ENCODE data around the gene BRPF1.

BRPF1 gene

DNA sequence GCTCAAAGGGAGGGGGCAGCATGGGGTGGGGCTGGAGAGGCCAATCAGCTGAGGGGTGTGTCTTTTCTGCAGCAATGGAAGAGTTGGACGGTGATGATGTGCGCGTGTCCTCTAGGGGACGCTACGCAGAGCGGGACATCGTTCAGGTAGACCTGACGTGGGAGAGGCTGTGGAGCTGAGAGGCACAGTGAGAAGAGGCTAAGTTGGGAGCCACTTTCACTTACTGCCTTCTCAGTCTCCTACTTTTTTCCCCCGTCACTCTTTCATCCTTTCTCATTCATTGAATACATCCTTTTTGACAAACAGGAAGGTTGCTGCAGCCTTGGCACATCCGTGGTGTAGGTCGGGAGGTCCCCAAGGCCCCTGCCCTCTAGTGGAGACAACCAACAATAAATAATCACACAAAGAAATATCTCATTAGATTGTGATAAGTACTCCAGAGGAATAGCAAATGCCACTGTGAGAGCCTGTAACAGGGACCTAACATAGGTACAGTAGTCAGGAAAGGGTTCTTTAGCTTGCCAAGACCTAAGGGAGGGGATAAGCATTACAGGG lies 4.4 kb upstream of the BRPF1 start:
- peaks cover 0 to 5% (median 0%) of the 10 kb centered on the region in 3 donors for H3K36me3 ChIP-seq
- intact Hi-C loops (cut with DNase I; ENCODE audit: low total_unique reads): no loop called here
- no peaks in the 10 kb centered on the region for H3K9me3 ChIP-seq
- TF ChIP-seq, protein P1, sequence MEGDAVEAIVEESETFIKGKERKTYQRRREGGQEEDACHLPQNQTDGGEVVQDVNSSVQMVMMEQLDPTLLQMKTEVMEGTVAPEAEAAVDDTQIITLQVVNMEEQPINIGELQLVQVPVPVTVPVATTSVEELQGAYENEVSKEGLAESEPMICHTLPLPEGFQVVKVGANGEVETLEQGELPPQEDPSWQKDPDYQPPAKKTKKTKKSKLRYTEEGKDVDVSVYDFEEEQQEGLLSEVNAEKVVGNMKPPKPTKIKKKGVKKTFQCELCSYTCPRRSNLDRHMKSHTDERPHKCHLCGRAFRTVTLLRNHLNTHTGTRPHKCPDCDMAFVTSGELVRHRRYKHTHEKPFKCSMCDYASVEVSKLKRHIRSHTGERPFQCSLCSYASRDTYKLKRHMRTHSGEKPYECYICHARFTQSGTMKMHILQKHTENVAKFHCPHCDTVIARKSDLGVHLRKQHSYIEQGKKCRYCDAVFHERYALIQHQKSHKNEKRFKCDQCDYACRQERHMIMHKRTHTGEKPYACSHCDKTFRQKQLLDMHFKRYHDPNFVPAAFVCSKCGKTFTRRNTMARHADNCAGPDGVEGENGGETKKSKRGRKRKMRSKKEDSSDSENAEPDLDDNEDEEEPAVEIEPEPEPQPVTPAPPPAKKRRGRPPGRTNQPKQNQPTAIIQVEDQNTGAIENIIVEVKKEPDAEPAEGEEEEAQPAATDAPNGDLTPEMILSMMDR (IDR thresholded peaks at IDR 0.05): no peak
- DNase-seq: no peak
- H3K27me3 ChIP-seq: no peaks in the 10 kb centered on the region
- no peak overlapping the region for H3K27ac ChIP-seq
- no peak overlapping the region for H3K4me3 ChIP-seq
- peaks cover 1 to 7% (median 4%) of the 10 kb centered on the region in 4 donors for H3K4me1 ChIP-seq

DNA sequence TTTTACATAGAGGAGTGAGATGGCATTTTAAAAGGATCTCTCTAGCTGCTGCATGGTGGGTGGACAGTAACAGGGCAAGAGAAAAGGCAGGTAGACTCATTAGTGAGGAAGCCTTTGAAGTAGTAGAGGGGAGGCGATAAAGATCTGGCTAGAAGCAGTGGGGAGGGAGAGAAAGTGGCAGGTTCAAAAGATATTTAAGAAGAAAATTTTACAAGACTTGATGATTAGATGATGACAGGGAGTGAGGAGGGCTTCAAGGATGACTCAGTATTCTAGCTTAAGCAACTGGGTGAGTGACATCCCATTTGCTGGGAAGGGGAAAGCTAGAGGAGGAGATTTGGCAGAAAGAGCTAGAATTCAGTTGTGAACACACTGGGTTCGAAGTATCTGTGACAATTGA lies 3.8 kb upstream of the BRPF1 start:
- peaks cover 0 to 5% (median 0%) of the 10 kb centered on the region in 3 donors for H3K36me3 ChIP-seq
- intact Hi-C loops (cut with DNase I; ENCODE audit: low total_unique reads): no loop called here

DNA sequence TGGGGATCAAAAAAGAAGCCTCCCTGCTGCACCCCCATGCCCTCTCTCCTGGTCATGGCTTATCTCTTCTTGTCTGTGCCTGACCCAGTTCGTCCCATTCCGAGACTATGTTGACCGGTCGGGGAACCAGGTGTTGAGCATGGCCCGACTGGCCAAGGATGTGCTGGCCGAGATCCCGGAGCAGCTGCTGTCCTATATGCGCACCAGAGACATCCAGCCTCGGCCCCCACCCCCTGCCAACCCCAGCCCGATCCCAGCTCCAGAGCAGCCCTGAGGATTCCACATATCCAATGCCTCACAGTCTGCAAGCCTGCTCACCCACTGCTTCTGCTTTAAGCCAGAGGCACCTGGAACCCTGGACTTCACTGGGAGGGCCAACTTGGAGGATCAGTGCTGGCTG lies 2.1 kb upstream of the BRPF1 start:
- no peak for DNase-seq
- H3K27me3 ChIP-seq: no peaks in the 10 kb centered on the region
- peaks cover 0 to 10% (median 2%) of the 10 kb centered on the region in 3 donors for H3K36me3 ChIP-seq
- H3K27ac ChIP-seq: no peak overlapping the region
- intact Hi-C loops (cut with DNase I; ENCODE audit: low total_unique reads): no loop called here
- no peaks in the 10 kb centered on the region for H3K9me3 ChIP-seq
- H3K4me3 ChIP-seq: no peak overlapping the region
- TF ChIP-seq, protein P1 (IDR thresholded peaks at IDR 0.05): no peak
- H3K4me1 ChIP-seq: peaks cover 11 to 25% (median 22%) of the 10 kb centered on the region in 4 donors

More for the DNA sequence above, 3.8 kb upstream of the BRPF1 start:
- Histone ChIP-seq H3K27me3 (no peaks in the 10 kb centered on the region), H3K9me3 (no peaks in the 10 kb centered on the region), H3K4me1 (peaks cover 7 to 13% (median 10%) of the 10 kb centered on the region in 4 donors), H3K4me3 (no peak overlapping the region), H3K27ac (no peak overlapping the region)
- DNase-seq: no peak
- TF ChIP-seq, protein P1 (IDR thresholded peaks at IDR 0.05): no peak

DNA sequence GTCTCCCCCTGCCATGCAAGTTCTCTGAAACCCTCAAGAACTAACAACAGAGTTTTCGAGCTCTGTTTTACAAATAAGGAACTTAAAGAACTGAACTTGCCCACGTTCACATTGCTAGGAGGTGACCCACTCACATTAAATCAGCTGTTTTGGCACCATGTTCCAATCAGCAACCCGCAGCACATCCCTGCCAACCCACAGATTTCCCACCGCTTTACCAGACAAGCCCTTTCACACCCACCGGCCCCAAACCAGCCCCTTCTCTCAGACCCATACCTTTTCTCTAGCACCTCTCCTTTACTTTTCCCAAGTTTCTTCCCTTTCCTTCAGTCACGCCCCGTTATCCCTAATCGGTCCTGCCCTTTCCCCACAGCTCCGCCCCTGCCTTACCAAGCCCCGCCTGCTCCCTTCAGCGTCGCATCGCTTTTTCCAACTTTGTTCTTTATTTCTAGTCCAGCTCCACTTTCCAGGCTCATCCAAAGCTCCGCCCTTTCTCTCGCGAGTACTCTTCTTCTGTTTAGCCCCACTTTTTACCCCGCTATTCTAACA lies 804 bp upstream of the BRPF1 start:
- Histone ChIP-seq H3K4me3 (peak overlapping the region; percentile 91 to 100), H3K36me3 (peaks cover 8 to 23% (median 12%) of the 10 kb centered on the region in 3 donors), H3K27ac (peak overlapping the region; percentile 88 to 98), H3K4me1 (peaks cover 11 to 27% (median 22%) of the 10 kb centered on the region in 4 donors), H3K27me3 (no peaks in the 10 kb centered on the region), H3K9me3 (no peaks in the 10 kb centered on the region)
- TF ChIP-seq, protein P1 (IDR thresholded peaks at IDR 0.05): no peak
- DNase-seq: no peak
- intact Hi-C loops (cut with DNase I; ENCODE audit: low total_unique reads): loop anchor here (5.0 kb wide), 1 partner anchor 202 kb away; the partner anchor contains the start of gene CRELD1

DNA sequence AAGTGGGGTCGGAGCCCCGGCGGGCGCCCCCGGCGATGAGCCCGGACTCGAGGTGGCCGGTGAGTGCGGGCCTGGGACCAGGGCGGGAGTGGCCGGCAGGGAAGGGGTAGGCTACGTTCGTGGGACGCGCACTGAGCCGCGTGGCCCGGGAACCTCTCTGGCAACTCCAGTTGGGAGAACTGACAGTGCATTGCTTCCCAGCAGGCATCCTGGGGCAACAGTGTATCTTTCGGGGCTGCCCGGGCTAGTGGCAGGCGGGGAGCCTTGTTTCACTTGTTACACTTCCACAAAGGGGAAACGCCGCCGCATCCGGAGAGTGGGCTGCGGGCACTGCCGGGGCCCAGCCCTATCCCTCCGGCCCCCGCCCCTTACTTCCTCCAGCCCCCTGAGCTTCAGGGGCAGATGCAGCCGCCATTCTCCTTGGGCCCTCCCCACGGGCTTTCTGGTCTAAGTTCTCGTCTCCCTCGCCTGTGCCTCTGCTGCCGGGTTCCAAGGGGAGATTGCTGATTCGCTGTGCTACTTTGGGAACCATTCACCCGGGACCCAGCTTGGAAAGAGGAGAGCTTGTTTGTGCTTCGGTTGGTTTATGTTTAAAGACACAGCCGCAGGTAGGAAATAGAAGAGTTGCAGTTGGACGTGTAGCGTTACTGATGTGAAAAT lies 675 bp downstream of the BRPF1 start:
- DNase-seq: no peak
- TF ChIP-seq, protein P1 (IDR thresholded peaks at IDR 0.05): no peak
- peak overlapping the region; percentile 91 to 100 for H3K4me3 ChIP-seq
- intact Hi-C loops (cut with DNase I; ENCODE audit: low total_unique reads): loop anchor here (5.0 kb wide), 1 partner anchor 200 kb away; the partner anchor contains the start of gene CRELD1
- H3K4me1 ChIP-seq: peaks cover 11 to 29% (median 24%) of the 10 kb centered on the region in 4 donors
- peaks cover 20 to 38% (median 23%) of the 10 kb centered on the region in 3 donors for H3K36me3 ChIP-seq
- H3K27ac ChIP-seq: peak overlapping the region; percentile 88 to 98
- no peaks in the 10 kb centered on the region for H3K9me3 ChIP-seq
- H3K27me3 ChIP-seq: no peaks in the 10 kb centered on the region
